HG03354 (cell line): ENCODE data around the gene CLCN1.
"Not testable (repeated sequence)": the region's sequence is repeated elsewhere in the genome, so short reads cannot be mapped to it uniquely, and the experiment has no call there.

Experiments used
- ATAC-seq: cut with Tn5 transposase; IDR thresholded peaks from one replicate; pipeline ENCODE4 v1.9.1; 2021; ENCODE audit warnings: mild to moderate bottlenecking; ENCODE audit not compliant: unreplicated experiment, poor library complexity, severe bottlenecking

The CLCN1 gene

GRCh38 chr7:143315776-143316175 lies at the start of gene CLCN1:
Gene CLCN1, plus strand, starts transcription at chr7:143316111. Its CDS starts 102 bp downstream, at chr7:143316213.
- ATAC-seq: no peak

- ATAC-seq: no peak
These were observed 46.7 kb upstream of the CLCN1 start for GRCh38 chr7:143269251-143269650.

GRCh38 chr7:143271240-143271639 lies 44.7 kb upstream of the CLCN1 start:
- no peak for ATAC-seq

- ATAC-seq: no peak
These were observed 43.0 kb upstream of the CLCN1 start for GRCh38 chr7:143272871-143273270.

- ATAC-seq: no peak
These were observed 36.5 kb upstream of the CLCN1 start for GRCh38 chr7:143279186-143280098.

- ATAC-seq: no peak
These were observed 35.8 kb upstream of the CLCN1 start for GRCh38 chr7:143280160-143280559.

GRCh38 chr7:143280566-143280965 lies 35.3 kb upstream of the CLCN1 start:
- no peak for ATAC-seq

GRCh38 chr7:143281529-143281928 lies 34.4 kb upstream of the CLCN1 start:
- no peak for ATAC-seq

- no peak for ATAC-seq
These were observed 33.8 kb upstream of the CLCN1 start for GRCh38 chr7:143282124-143282523.

GRCh38 chr7:143283381-143283780 lies 32.5 kb upstream of the CLCN1 start:
- no peak for ATAC-seq

- no peak for ATAC-seq
These were observed 31.1 kb upstream of the CLCN1 start, which contains the start of gene TMEM139 for GRCh38 chr7:143284591-143285469. Gene TMEM139, plus strand, starts transcription at chr7:143284958. Its CDS starts 1,000 bp downstream, at chr7:143285958.

- ATAC-seq: no peak
These were observed 30.5 kb upstream of the CLCN1 start for GRCh38 chr7:143285470-143285778.

- no peak for ATAC-seq
These were observed 29.9 kb upstream of the CLCN1 start for GRCh38 chr7:143285806-143286521.

GRCh38 chr7:143286522-143286890 lies 29.4 kb upstream of the CLCN1 start:
- no peak for ATAC-seq

- ATAC-seq: no peak
These were observed 28.5 kb upstream of the CLCN1 start for GRCh38 chr7:143287339-143287934.

GRCh38 chr7:143287935-143288826 lies 27.7 kb upstream of the CLCN1 start, which contains the start of gene CASP2:
Gene CASP2, plus strand, starts transcription at chr7:143288351. Its CDS starts 105 bp downstream, at chr7:143288456.
- peak; percentile 85 for ATAC-seq

- ATAC-seq: no peak
These were observed 27.1 kb upstream of the CLCN1 start for GRCh38 chr7:143288836-143289235.

- no peak for ATAC-seq
These were observed 26.5 kb upstream of the CLCN1 start for GRCh38 chr7:143289421-143289820.

- ATAC-seq: not testable (repeated sequence)
These were observed 26.0 kb upstream of the CLCN1 start for GRCh38 chr7:143289888-143290287.
